HepG2 (cell line): Measurements from ENCODE around the gene ABHD1. TPM values are rescaled to one million over a fixed set of nuclear protein-coding genes. Genes with fewer than 3 reads are reported as not detected.

Experiments used
- EZH2 ChIP-seq: conservative IDR thresholded peaks from 2 replicates; pipeline ENCODE4 v1.6.1; 2012; ENCODE audit warnings: mild to moderate bottlenecking, low read depth, low read length, moderate library complexity
- FOXC1 ChIP-seq: sonication (generic); formaldehyde crosslinking; IDR thresholded peaks from 2 replicates; pipeline ENCODE4 v1.8.0; 2022; ENCODE audit warnings: mild to moderate bottlenecking, missing genetic modification reagents, borderline replicate concordance
- HNF4G ChIP-seq, 2 experiments: sonication (generic) in 1 of 2; formaldehyde crosslinking in 1 of 2; IDR thresholded peaks; 2 replicates each; pipeline versions ENCODE4 v1.4.0 to v1.6.1; 2011 to 2020; ENCODE audit warnings: borderline replicate concordance in 2 of 2, low read depth in 2 of 2, mild to moderate bottlenecking in 2 of 2, low read length in 1 of 2, missing genetic modification reagents in 1 of 2, moderate library complexity in 1 of 2
- KDM6A ChIP-seq: IDR thresholded peaks from 2 replicates; pipeline ENCODE4 v1.6.1; 2016; ENCODE audit warnings: low read depth
- KLF9 ChIP-seq: IDR thresholded peaks from 2 replicates; pipeline ENCODE4 v1.6.1; 2016; ENCODE audit warnings: low read depth
- NR2F2 ChIP-seq: IDR thresholded peaks from 2 replicates; pipeline ENCODE4 v1.6.1; 2012; ENCODE audit warnings: low read depth, inconsistent platforms, borderline replicate concordance
- ONECUT2 ChIP-seq: sonication (generic); formaldehyde crosslinking; IDR thresholded peaks from 2 replicates; pipeline ENCODE4 v1.4.0; 2020; ENCODE audit warnings: missing genetic modification reagents
- PAX8 ChIP-seq: sonication (generic); formaldehyde crosslinking; IDR thresholded peaks from 2 replicates; pipeline ENCODE4 v1.8.0; 2022; ENCODE audit warnings: mild to moderate bottlenecking, missing genetic modification reagents, borderline replicate concordance
- SMAD1 ChIP-seq: sonication (generic); formaldehyde crosslinking; IDR thresholded peaks from 2 replicates; pipeline ENCODE4 v1.4.0; 2020; ENCODE audit warnings: missing genetic modification reagents, low read depth, mild to moderate bottlenecking, borderline replicate concordance
- SMC3 ChIP-seq: IDR thresholded peaks from 2 replicates; pipeline ENCODE4 v1.6.1; 2011; ENCODE audit warnings: low read length, improper control_type of control experiment
- ZNF124 ChIP-seq: sonication (generic); formaldehyde crosslinking; IDR thresholded peaks from 2 replicates; pipeline ENCODE4 v1.4.0; 2020; ENCODE audit warnings: missing genetic modification reagents
- ZNF207 ChIP-seq: fragments of 450-650 bp; IDR thresholded peaks from 2 replicates; pipeline ENCODE4 v1.6.1; 2016; ENCODE audit warnings: antibody characterized with exemption, borderline replicate concordance
- ZNF782 ChIP-seq: sonication (generic); formaldehyde crosslinking; IDR thresholded peaks from 2 replicates; pipeline ENCODE4 v1.4.0; 2020; ENCODE audit warnings: missing genetic modification reagents, mild to moderate bottlenecking, borderline replicate concordance
- polyA plus RNA-seq, 8 experiments: library from polyadenylated mRNA; depleted of rRNA in 3 of 8; stranded (reverse) in 7 of 8; unstranded in 1 of 8; fragments of >200 nt; fragmentation: Illumina TruSeq in 4 of 8; extraction: Trizol in 4 of 8; gene quantifications; 2 replicates each; pipeline versions ENCODE4 v1.2.1 to v1.2.3, GENCODE V29; 2011 to 2016; ENCODE audit warnings: low read depth in 4 of 8, missing spikeins in 1 of 8, mixed read lengths in 1 of 8; ENCODE audit not compliant: insufficient read depth in 1 of 8
- total RNA-seq, 5 experiments: library from RNA; depleted of rRNA; stranded (reverse); fragments of >200 nt; fragmentation: Illumina TruSeq; extraction: Trizol; gene quantifications; 2 replicates each; pipeline ENCODE4 v1.2.3, GENCODE V29; 2016; ENCODE audit warnings: low read depth in 1 of 5
- TF ChIP-seq, protein P1 (sequence below): sonication (generic); formaldehyde crosslinking; IDR thresholded peaks from 2 replicates; pipeline ENCODE4 v1.4.0; 2020; ENCODE audit warnings: missing genetic modification reagents, borderline replicate concordance
- TF ChIP-seq, protein P2 (sequence below): sonication (generic); formaldehyde crosslinking; IDR thresholded peaks from 2 replicates; pipeline ENCODE4 v1.5.0; 2020; ENCODE audit warnings: missing genetic modification reagents, mild to moderate bottlenecking, borderline replicate concordance
- TF ChIP-seq, protein P3 (sequence below): sonication (generic); formaldehyde crosslinking; IDR thresholded peaks from 2 replicates; pipeline ENCODE4 v1.4.0; 2020; ENCODE audit warnings: missing genetic modification reagents
- TF ChIP-seq, protein P4 (sequence below): sonication (generic); formaldehyde crosslinking; IDR thresholded peaks from 2 replicates; pipeline ENCODE4 v1.5.0; 2020; ENCODE audit warnings: missing genetic modification reagents
- TF ChIP-seq, protein P5 (sequence below): sonication (generic); formaldehyde crosslinking; IDR thresholded peaks from 2 replicates; pipeline ENCODE4 v1.8.0; 2022; ENCODE audit warnings: mild to moderate bottlenecking, missing genetic modification reagents, moderate library complexity
- TF ChIP-seq, protein P6 (sequence below): sonication (generic); formaldehyde crosslinking; IDR thresholded peaks from 2 replicates; pipeline ENCODE4 v1.4.0; 2020; ENCODE audit warnings: missing genetic modification reagents

Gene ABHD1
- total and polyA plus RNA-seq, 2 of the 13 experiments (the other 11 are each of a cell fraction or from before 2014, with no cell fraction given) = 0.04 to 0.81 TPM

DNA sequence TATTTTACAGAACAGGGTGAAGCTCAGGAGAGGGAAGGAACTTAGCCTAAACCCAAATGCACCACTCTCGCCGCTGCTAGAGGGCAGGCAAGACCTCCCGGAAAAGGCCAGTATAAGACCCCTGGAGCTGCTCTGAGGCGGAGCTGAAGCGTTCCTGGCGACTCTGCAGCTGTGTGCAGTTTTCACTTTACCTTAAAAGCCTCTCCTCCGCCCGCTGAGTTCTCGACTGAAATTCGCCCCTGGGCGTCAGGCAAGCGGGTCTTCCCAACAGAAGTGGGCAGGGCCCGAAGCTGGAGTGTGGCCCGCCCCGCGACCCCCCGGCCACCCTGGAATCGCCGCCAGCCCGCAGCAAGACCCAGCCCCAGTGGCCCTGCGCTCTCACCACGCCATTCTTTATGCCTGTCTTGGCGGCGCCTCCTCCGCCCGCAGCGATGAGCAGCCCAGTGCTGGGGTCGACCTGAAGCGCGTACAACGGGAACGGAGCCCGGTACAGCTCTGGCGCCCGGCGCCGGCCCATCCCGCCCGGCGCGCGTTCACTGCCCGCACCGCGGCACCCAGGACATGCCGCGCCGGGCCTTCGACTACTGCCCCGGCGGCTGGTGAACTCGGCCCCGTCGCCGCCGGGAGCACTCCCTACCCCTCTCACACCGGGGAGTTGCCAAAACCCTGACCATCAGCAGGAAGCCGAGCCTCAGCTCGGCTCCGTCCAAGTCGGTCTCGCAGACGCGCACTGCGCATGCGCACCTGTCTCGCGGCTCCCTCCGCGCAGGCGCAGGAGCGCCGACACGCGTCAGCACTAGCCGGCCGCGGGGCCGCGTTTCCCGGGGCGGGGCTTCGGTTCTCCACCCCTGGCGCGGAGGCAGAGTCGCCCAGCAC lies 10.5 kb downstream of the ABHD1 start, which contains the start of gene PREB (continued):
- TF ChIP-seq ZNF782 (CRISPR knock-in tag) = no peak
- no peak for TF ChIP-seq KDM6A (CRISPR knock-in tag)
- TF ChIP-seq, protein P1, sequence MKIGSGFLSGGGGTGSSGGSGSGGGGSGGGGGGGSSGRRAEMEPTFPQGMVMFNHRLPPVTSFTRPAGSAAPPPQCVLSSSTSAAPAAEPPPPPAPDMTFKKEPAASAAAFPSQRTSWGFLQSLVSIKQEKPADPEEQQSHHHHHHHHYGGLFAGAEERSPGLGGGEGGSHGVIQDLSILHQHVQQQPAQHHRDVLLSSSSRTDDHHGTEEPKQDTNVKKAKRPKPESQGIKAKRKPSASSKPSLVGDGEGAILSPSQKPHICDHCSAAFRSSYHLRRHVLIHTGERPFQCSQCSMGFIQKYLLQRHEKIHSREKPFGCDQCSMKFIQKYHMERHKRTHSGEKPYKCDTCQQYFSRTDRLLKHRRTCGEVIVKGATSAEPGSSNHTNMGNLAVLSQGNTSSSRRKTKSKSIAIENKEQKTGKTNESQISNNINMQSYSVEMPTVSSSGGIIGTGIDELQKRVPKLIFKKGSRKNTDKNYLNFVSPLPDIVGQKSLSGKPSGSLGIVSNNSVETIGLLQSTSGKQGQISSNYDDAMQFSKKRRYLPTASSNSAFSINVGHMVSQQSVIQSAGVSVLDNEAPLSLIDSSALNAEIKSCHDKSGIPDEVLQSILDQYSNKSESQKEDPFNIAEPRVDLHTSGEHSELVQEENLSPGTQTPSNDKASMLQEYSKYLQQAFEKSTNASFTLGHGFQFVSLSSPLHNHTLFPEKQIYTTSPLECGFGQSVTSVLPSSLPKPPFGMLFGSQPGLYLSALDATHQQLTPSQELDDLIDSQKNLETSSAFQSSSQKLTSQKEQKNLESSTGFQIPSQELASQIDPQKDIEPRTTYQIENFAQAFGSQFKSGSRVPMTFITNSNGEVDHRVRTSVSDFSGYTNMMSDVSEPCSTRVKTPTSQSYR (CRISPR knock-in tag) = no peak
- TF ChIP-seq EZH2 = no peak
- TF ChIP-seq ZNF124 (CRISPR knock-in tag) = no peak
- TF ChIP-seq SMAD1 (CRISPR knock-in tag) = peak; percentile 71; the same call in 1 of the 2 replicates
- TF ChIP-seq, protein P2, sequence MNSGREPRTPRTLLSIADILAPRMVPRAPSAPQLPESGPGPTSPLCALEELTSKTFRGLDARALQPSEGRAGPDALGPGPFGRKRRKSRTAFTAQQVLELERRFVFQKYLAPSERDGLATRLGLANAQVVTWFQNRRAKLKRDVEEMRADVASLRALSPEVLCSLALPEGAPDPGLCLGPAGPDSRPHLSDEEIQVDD (CRISPR knock-in tag) = no peak
- no peak for TF ChIP-seq PAX8
- no peak for TF ChIP-seq ONECUT2 (CRISPR knock-in tag)
- TF ChIP-seq, protein P3, sequence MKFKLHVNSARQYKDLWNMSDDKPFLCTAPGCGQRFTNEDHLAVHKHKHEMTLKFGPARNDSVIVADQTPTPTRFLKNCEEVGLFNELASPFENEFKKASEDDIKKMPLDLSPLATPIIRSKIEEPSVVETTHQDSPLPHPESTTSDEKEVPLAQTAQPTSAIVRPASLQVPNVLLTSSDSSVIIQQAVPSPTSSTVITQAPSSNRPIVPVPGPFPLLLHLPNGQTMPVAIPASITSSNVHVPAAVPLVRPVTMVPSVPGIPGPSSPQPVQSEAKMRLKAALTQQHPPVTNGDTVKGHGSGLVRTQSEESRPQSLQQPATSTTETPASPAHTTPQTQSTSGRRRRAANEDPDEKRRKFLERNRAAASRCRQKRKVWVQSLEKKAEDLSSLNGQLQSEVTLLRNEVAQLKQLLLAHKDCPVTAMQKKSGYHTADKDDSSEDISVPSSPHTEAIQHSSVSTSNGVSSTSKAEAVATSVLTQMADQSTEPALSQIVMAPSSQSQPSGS (CRISPR knock-in tag) = peak; percentile 46; the same call in 1 of the 2 replicates
- TF ChIP-seq FOXC1 (CRISPR knock-in tag) = no peak; the same call in 1 of the 2 replicates
- TF ChIP-seq SMC3 = peak; percentile 48; the same call in 1 of the 2 replicates
- TF ChIP-seq, protein P4, sequence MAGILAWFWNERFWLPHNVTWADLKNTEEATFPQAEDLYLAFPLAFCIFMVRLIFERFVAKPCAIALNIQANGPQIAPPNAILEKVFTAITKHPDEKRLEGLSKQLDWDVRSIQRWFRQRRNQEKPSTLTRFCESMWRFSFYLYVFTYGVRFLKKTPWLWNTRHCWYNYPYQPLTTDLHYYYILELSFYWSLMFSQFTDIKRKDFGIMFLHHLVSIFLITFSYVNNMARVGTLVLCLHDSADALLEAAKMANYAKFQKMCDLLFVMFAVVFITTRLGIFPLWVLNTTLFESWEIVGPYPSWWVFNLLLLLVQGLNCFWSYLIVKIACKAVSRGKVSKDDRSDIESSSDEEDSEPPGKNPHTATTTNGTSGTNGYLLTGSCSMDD (CRISPR knock-in tag) = no peak
- no peak for TF ChIP-seq HNF4G (IDR thresholded peaks at IDR 0.05; ENCODE audit: borderline replicate concordance, low read depth, low read length)
- 0 out of 2 replicates have a peak, but pooled peaks have one; percentile 0 for TF ChIP-seq HNF4G (CRISPR knock-in tag; IDR thresholded peaks at IDR 0.05; ENCODE audit: borderline replicate concordance, low read depth)
- TF ChIP-seq, protein P5, sequence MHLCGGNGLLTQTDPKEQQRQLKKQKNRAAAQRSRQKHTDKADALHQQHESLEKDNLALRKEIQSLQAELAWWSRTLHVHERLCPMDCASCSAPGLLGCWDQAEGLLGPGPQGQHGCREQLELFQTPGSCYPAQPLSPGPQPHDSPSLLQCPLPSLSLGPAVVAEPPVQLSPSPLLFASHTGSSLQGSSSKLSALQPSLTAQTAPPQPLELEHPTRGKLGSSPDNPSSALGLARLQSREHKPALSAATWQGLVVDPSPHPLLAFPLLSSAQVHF (CRISPR knock-in tag) = no peak
- TF ChIP-seq KLF9 (CRISPR knock-in tag) = no peak
- TF ChIP-seq, protein P6, sequence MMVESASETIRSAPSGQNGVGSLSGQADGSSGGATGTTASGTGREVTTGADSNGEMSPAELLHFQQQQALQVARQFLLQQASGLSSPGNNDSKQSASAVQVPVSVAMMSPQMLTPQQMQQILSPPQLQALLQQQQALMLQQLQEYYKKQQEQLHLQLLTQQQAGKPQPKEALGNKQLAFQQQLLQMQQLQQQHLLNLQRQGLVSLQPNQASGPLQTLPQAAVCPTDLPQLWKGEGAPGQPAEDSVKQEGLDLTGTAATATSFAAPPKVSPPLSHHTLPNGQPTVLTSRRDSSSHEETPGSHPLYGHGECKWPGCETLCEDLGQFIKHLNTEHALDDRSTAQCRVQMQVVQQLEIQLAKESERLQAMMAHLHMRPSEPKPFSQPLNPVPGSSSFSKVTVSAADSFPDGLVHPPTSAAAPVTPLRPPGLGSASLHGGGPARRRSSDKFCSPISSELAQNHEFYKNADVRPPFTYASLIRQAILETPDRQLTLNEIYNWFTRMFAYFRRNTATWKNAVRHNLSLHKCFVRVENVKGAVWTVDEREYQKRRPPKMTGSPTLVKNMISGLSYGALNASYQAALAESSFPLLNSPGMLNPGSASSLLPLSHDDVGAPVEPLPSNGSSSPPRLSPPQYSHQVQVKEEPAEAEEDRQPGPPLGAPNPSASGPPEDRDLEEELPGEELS (CRISPR knock-in tag) = no peak; the same call in 1 of the 2 replicates
- TF ChIP-seq NR2F2 = no peak
- no peak for TF ChIP-seq ZNF207
